Loucy (cell line): Measurements from ENCODE around the gene ATP10D.

ENCODE experiments used
- H2AFZ ChIP-seq: fragments of 200-600 bp; sonication (generic); 2 replicates; pipeline ENCODE4 v1.6.0; 2016; ENCODE audit warnings: antibody characterized with exemption, mild to moderate bottlenecking, low read length, moderate library complexity
- H3F3A ChIP-seq: fragments of 200-600 bp; 2 replicates; pipeline ENCODE4 v1.6.0; 2016; ENCODE audit warnings: antibody characterized with exemption, low read depth, mild to moderate bottlenecking
- H3K27me3 ChIP-seq: fragments of 200-600 bp; sonication (generic); 2 replicates; pipeline ENCODE4 v1.6.1; 2014; ENCODE audit warnings: low read length, mild to moderate bottlenecking; ENCODE audit not compliant: insufficient read depth, poor library complexity, severe bottlenecking
- H3K36me3 ChIP-seq: fragments of 200-600 bp; sonication (generic); 2 replicates; pipeline ENCODE4 v1.6.1; 2016; ENCODE audit warnings: low read length; ENCODE audit not compliant: insufficient read depth
- H3K4me1 ChIP-seq: fragments of 200-600 bp; sonication (generic); 2 replicates; pipeline ENCODE4 v1.5.1; 2014; ENCODE audit warnings: low read length, mild to moderate bottlenecking; ENCODE audit not compliant: insufficient read depth, poor library complexity, severe bottlenecking
- H3K4me2 ChIP-seq: fragments of 200-600 bp; sonication (generic); 2 replicates; pipeline ENCODE4 v1.6.0; 2014; ENCODE audit warnings: antibody characterized with exemption, low read length, low read depth, mild to moderate bottlenecking; ENCODE audit not compliant: poor library complexity, severe bottlenecking
- H3K4me3 ChIP-seq: fragments of 200-600 bp; sonication (generic); 2 replicates; pipeline ENCODE4 v1.5.1; 2014; ENCODE audit warnings: low read length, mild to moderate bottlenecking, mixed read lengths; ENCODE audit not compliant: poor library complexity, severe bottlenecking
- H3K79me2 ChIP-seq: fragments of 200-600 bp; sonication (generic); 2 replicates; pipeline ENCODE4 v1.6.1; 2014; ENCODE audit warnings: low read length; ENCODE audit not compliant: insufficient read depth
- H3K9ac ChIP-seq: fragments of 200-600 bp; sonication (generic); 2 replicates; pipeline ENCODE4 v1.6.0; 2014; ENCODE audit warnings: mild to moderate bottlenecking, low read depth, low read length, moderate library complexity; ENCODE audit not compliant: poor library complexity, severe bottlenecking
- H3K9me2 ChIP-seq: fragments of 200-600 bp; sonication (generic); replicated peaks from 2 replicates; pipeline ENCODE4 v1.6.1; 2016; ENCODE audit warnings: low read depth, low read length, mixed read lengths
- H3K9me3 ChIP-seq: fragments of 200-600 bp; sonication (generic); 2 replicates; pipeline ENCODE4 v1.6.1; 2014; ENCODE audit warnings: mild to moderate bottlenecking, antibody characterized with exemption, low read length, low read depth; ENCODE audit not compliant: insufficient read depth
- H4K20me1 ChIP-seq: fragments of 200-600 bp; sonication (generic); 2 replicates; pipeline ENCODE4 v1.6.0; 2014; ENCODE audit warnings: antibody characterized with exemption, low read length, mild to moderate bottlenecking; ENCODE audit not compliant: insufficient read depth, poor library complexity, severe bottlenecking
- EZH2phosphoT487 ChIP-seq: fragments of 200-600 bp; IDR thresholded peaks from 2 replicates; pipeline ENCODE4 v1.6.1; 2018; ENCODE audit warnings: antibody characterized with exemption, mild to moderate bottlenecking, moderate library complexity, borderline replicate concordance
- TF ChIP-seq, protein P1 (sequence below): fragments of 200-600 bp; sonication (generic); conservative IDR thresholded peaks from 2 replicates; pipeline ENCODE4 v1.5.1; 2014; ENCODE audit warnings: mild to moderate bottlenecking, antibody characterized with exemption, low read length

ATP10D gene

DNA sequence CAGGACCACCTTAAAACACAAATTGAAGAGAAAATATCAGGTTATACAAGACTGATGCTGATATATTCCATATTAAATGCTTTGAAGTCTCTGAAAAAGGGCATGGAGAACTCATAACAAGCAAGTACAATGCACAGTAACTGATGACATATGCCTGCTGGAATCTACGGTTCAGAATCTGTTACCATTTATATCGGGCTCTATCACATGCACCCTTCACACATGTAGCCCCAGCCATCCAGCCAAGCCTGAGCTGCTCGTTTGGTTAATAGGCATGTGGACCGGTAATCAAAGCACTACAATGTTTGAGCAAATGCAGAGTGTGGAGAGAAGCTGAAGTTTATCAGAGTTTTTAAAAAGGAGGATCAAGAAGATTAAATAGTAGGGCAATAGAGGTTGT, 33.4 kb upstream of the ATP10D start:
- no peaks in the 10 kb centered on the region for H3K79me2 ChIP-seq
- peaks cover 12% of the 10 kb centered on the region; the same call in 1 of the 2 replicates for H3K36me3 ChIP-seq
- H3F3A ChIP-seq: no peaks in the 10 kb centered on the region
- TF ChIP-seq, protein P1, sequence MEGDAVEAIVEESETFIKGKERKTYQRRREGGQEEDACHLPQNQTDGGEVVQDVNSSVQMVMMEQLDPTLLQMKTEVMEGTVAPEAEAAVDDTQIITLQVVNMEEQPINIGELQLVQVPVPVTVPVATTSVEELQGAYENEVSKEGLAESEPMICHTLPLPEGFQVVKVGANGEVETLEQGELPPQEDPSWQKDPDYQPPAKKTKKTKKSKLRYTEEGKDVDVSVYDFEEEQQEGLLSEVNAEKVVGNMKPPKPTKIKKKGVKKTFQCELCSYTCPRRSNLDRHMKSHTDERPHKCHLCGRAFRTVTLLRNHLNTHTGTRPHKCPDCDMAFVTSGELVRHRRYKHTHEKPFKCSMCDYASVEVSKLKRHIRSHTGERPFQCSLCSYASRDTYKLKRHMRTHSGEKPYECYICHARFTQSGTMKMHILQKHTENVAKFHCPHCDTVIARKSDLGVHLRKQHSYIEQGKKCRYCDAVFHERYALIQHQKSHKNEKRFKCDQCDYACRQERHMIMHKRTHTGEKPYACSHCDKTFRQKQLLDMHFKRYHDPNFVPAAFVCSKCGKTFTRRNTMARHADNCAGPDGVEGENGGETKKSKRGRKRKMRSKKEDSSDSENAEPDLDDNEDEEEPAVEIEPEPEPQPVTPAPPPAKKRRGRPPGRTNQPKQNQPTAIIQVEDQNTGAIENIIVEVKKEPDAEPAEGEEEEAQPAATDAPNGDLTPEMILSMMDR: no peak
- no peak for TF ChIP-seq EZH2phosphoT487
- H3K4me1 ChIP-seq: peaks cover 4% of the 10 kb centered on the region
- H3K9me3 ChIP-seq: no peaks in the 10 kb centered on the region
- no peaks in the 10 kb centered on the region for H3K27me3 ChIP-seq
- H3K9me2 ChIP-seq: no peaks in the 10 kb centered on the region
- H4K20me1 ChIP-seq: no peaks in the 10 kb centered on the region
- H3K4me3 ChIP-seq: no peak overlapping the region
- H3K4me2 ChIP-seq: no peak overlapping the region
- no peak overlapping the region for H3K9ac ChIP-seq
- H2AFZ ChIP-seq: no peak overlapping the region

DNA sequence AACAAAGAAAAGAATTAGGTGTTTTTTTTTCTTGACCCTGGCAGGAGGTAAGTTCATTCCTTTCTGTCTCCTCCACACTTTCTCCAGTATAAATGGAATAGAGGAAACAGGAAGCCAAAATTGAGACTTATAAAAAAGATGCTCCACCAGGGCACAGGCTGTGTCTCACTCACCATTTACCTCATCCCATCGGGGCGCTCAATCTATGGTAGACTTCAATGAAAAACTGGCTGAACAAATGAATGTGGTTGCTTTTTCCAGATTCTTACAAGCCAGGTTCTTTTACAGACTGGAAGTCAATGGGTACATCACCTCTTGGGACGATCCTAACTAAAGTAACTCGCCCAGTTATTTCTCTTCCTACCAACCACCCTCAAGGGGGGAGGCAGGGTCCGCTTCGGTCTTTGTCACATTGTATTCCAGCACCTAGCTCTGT, 22.3 kb upstream of the ATP10D start:
- peak overlapping the region; percentile 78 for H3K9ac ChIP-seq
- no peaks in the 10 kb centered on the region for H3F3A ChIP-seq
- TF ChIP-seq EZH2phosphoT487: no peak
- TF ChIP-seq, protein P1: no peak
- H3K27me3 ChIP-seq: no peaks in the 10 kb centered on the region
- peak overlapping the region; percentile 77 for H2AFZ ChIP-seq
- no peaks in the 10 kb centered on the region for H3K9me3 ChIP-seq
- peak overlapping the region; percentile 90 for H3K4me2 ChIP-seq
- no peaks in the 10 kb centered on the region for H3K36me3 ChIP-seq
- H3K9me2 ChIP-seq: no peaks in the 10 kb centered on the region
- H3K79me2 ChIP-seq: peaks cover 16% of the 10 kb centered on the region; the same call in 1 of the 2 replicates
- peak overlapping the region; percentile 85 for H3K4me3 ChIP-seq
- peaks cover 42% of the 10 kb centered on the region for H3K4me1 ChIP-seq
- H4K20me1 ChIP-seq: no peaks in the 10 kb centered on the region

DNA sequence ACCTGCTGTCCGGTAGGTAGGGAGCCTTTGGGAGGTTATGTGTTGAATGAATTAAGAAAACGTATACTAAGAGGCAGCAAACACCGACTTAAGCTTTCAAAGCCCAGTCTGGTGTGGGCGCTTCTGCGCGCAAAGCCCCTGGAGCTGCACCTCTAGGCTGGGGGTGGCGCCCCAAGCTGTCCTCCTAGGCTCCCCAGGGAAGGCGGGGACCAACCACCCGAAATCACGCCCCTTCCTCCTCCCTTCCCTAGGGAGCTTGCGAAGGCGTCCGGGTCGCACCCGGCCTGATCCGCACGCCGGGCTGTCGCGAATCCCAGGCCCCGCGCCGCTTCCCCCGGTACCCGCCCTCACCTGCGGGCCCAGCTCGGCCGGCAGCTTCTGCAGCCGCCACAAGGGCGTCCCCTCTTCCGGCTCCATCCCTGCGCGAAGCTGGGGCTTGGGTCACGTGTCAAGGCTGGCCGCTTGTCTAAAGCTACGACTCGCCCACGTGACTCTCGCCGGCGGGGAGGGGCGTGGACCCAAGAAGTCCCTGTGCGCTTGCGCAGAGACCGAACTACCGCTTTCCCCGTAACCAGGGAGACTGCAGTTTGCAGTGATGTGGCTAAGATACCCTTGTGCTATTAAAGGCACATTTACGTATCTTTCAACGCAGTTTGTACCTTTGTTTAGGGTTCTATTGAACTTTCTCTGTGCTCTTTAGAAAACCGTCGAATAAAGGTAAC, 21.7 kb upstream of the ATP10D start, which contains the start of gene COMMD8:
Gene COMMD8, minus strand, starts transcription at position 468 of the 722 bp plus-strand sequence. Its CDS starts 51 bp downstream, at position 417.
- Histone ChIP-seq H3K27me3 (no peaks in the 10 kb centered on the region), H3K4me1 (peaks cover 42% of the 10 kb centered on the region), H3K9me2 (no peaks in the 10 kb centered on the region), H3K79me2 (peaks cover 16% of the 10 kb centered on the region; the same call in 1 of the 2 replicates), H4K20me1 (no peaks in the 10 kb centered on the region), H2AFZ (peak within 1 kb of the TSS; percentile 77), H3K36me3 (no peaks in the 10 kb centered on the region), H3F3A (no peaks in the 10 kb centered on the region), H3K9ac (peak within 1 kb of the TSS; percentile 78), H3K9me3 (no peaks in the 10 kb centered on the region), H3K4me3 (peak within 1 kb of the TSS; percentile 85), H3K4me2 (peak within 1 kb of the TSS; percentile 90)
- TF ChIP-seq, protein P1: peak; percentile 33
- no peak for TF ChIP-seq EZH2phosphoT487
